GM12892 (cell line): ENCODE measurements around the gene GSTM3.

Experiments used
- POLR2A ChIP-seq: IDR thresholded peaks from 2 replicates; pipeline ENCODE4 v1.6.1; 2011; ENCODE audit warnings: low read depth, low read length, control low read depth
- TAF1 ChIP-seq: IDR thresholded peaks from 2 replicates; pipeline ENCODE4 v1.6.1; 2011; ENCODE audit warnings: low read depth, mild to moderate bottlenecking, control low read depth, low read length, borderline replicate concordance

DNA sequence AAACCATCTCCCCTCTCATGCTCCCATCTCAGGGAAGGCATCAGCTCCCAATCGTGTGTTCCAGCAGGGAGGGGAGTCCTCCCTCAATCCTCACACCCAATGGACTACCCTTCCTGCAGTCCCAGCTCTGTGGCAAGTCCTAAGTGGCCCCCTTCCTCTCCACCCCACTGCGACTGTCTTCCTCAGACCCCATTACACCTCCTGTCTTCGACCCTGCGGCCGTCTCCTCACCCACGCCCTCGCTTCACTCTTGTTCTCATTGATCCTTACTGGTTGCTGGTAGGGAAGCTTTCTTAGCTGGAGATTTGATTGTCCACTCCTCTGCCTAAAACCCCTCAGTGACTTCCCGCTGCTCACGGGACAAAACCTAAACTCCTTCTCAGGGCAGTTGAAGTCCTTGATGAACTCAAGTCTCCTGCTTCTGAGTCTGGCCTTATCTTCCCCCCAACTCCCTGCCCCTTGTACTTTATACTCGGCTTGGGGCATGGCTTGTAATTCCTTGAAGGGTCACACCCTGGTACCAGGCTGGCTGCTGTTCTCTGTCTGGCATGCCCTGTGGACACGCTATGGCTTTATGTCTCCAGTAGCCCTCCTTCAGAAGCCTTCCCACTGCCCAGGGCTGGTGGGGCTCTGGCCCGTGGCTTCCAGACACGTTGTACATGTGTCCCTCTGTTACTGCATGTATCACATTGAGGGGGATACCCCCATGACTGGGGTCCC, 25.2 kb upstream of the GSTM3 start:
- TF ChIP-seq POLR2A (no peak), TAF1 (no peak)
